ENCODE measurements around the gene IMMT. TPM values are rescaled to one million over a fixed set of nuclear protein-coding genes. Genes with fewer than 3 reads are reported as not detected.
A peak's percentile ranks its signal among the peaks of the same experiment; 100 is the strongest.

Gene IMMT
- total and polyA plus RNA-seq, 2 experiments from 2014 or later: 107 to 196 TPM

GRCh38 chr2:86194751-86195054 is 559 bp downstream of the IMMT start:
- Histone ChIP-seq H3K9me3 (ENCODE audit: low read depth) (no peaks in the 10 kb centered on the region), H3K4me3 (peak overlapping the region; percentile 87), H3K27ac (peak overlapping the region; percentile 99), H3K27me3 (no peaks in the 10 kb centered on the region), H3K4me1 (ENCODE audit: low read depth) (peaks cover 8% of the 10 kb centered on the region), H3K36me3 (peaks cover 5% of the 10 kb centered on the region)
- no peak for TF ChIP-seq CTCF (IDR thresholded peaks at IDR 0.05; ENCODE audit: low read depth, low read length)
- DNase-seq (ENCODE audit: low read depth in 1 of 2, low spot score in 1 of 2): peak in 1 of 2 donors; percentile 97

GRCh38 chr2:86193901-86194567 is 1.2 kb downstream of the IMMT start:
- H3K4me1 ChIP-seq (ENCODE audit: low read depth): peaks cover 8% of the 10 kb centered on the region

DNA sequence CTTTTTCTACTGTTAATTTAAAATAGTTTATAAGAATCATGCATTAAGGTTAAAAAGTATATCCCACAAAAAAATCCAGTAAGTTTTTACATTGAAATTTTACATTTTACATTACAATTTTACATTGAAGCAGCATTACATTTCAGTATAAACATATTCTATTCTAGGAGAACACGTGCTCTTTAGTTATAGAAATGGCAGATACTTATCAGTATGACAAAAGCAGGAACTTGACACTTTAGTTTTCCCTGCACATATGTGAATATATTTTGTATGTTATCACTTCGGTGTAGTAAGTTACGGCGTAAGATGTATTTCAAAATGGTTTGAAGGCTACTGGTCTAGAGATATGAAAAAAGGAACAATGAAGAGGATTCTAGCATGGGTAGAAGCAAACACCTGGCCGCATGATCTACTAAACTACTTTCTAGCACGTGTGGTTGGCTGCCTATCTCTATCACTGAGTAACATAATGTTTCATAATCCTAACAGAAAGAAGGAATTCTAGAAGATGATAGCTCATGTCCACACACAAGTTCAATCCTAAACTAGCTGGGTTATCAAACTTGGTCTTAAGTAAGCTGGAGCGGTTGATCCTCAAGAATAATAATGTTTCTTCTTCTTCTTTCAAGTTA is 5.4 kb downstream of the IMMT start:
- H3K27ac ChIP-seq: no peak overlapping the region
- DNase-seq (ENCODE audit: low read depth in 1 of 2, low spot score in 1 of 2): no peak
- H3K36me3 ChIP-seq: peaks cover 9% of the 10 kb centered on the region
- H3K4me1 ChIP-seq (ENCODE audit: low read depth): peaks cover 12% of the 10 kb centered on the region
- H3K4me3 ChIP-seq: no peak overlapping the region
- no peaks in the 10 kb centered on the region for H3K27me3 ChIP-seq
- TF ChIP-seq CTCF (IDR thresholded peaks at IDR 0.05; ENCODE audit: low read depth, low read length): no peak
- H3K9me3 ChIP-seq (ENCODE audit: low read depth): no peaks in the 10 kb centered on the region

More at GRCh38 chr2:86193901-86194567, 1.2 kb downstream of the IMMT start:
- no peaks in the 10 kb centered on the region for H3K9me3 ChIP-seq (ENCODE audit: low read depth)
- no peak for DNase-seq (ENCODE audit: low read depth in 1 of 2, low spot score in 1 of 2)
- peak overlapping the region; percentile 87 for H3K4me3 ChIP-seq
- no peaks in the 10 kb centered on the region for H3K27me3 ChIP-seq
- H3K36me3 ChIP-seq: peaks cover 9% of the 10 kb centered on the region
- peak overlapping the region; percentile 99 for H3K27ac ChIP-seq
- TF ChIP-seq CTCF (IDR thresholded peaks at IDR 0.05; ENCODE audit: low read depth, low read length): no peak

GRCh38 chr2:86186431-86186830 is 8.8 kb downstream of the IMMT start:
- Histone ChIP-seq H3K36me3 (peaks cover 9% of the 10 kb centered on the region), H3K27me3 (no peaks in the 10 kb centered on the region), H3K27ac (no peak overlapping the region), H3K4me1 (ENCODE audit: low read depth) (peaks cover 5% of the 10 kb centered on the region), H3K9me3 (ENCODE audit: low read depth) (no peaks in the 10 kb centered on the region), H3K4me3 (no peak overlapping the region)
- peak in 1 of 2 donors; percentile 8 for DNase-seq (ENCODE audit: low read depth in 1 of 2, low spot score in 1 of 2)
- no peak for TF ChIP-seq CTCF (IDR thresholded peaks at IDR 0.05; ENCODE audit: low read depth, low read length)

- H3K9me3 ChIP-seq (ENCODE audit: low read depth): no peaks in the 10 kb centered on the region
- TF ChIP-seq CTCF (IDR thresholded peaks at IDR 0.05; ENCODE audit: low read depth, low read length): no peak
- no peak overlapping the region for H3K27ac ChIP-seq
- H3K4me3 ChIP-seq: no peak overlapping the region
- H3K27me3 ChIP-seq: no peaks in the 10 kb centered on the region
- H3K4me1 ChIP-seq (ENCODE audit: low read depth): peaks cover 5% of the 10 kb centered on the region
- H3K36me3 ChIP-seq: peaks cover 14% of the 10 kb centered on the region
- DNase-seq (ENCODE audit: low read depth in 1 of 2, low spot score in 1 of 2): no peak
These were observed 9.6 kb downstream of the IMMT start for GRCh38 chr2:86185517-86186212.

All from cardiac muscle cell (in vitro differentiated cells and primary cell).